OCI-LY1 (cell line): ENCODE data around the gene FAN1.

Experiments used
- CTCF ChIP-seq: fragments of 200-600 bp; sonication (generic), shearing (Covaris generic); IDR thresholded peaks from 2 replicates; pipeline ENCODE4 v1.5.1; 2017; ENCODE audit warnings: mild to moderate bottlenecking, antibody characterized with exemption, low read length, moderate library complexity, mixed read lengths
- EZH2 ChIP-seq: fragments of 200-600 bp; sonication (generic), shearing (Covaris generic); IDR thresholded peaks from 2 replicates; pipeline ENCODE4 v1.8.0; 2017; ENCODE audit warnings: borderline replicate concordance, mixed run types, mild to moderate bottlenecking, antibody characterized with exemption, low read length, moderate library complexity, mixed read lengths

GRCh38 chr15:30962659-30963058 is 58.9 kb downstream of the FAN1 start:
- TF ChIP-seq EZH2: no peak
- TF ChIP-seq CTCF: no peak
